T-cell (primary cell): Measurements from ENCODE around the gene CHM. TPM values are rescaled to one million over a fixed set of nuclear protein-coding genes. Genes with fewer than 3 reads are reported as not detected.

Source experiments
- ATAC-seq, 4 experiments: fragments of 200-7000 bp in 3 of 4; fragments of 150-1000 bp in 1 of 4; cut with Tn5 transposase; replicated peaks in 1 of 4; 1 replicate in 3 of 4; 2 replicates in 1 of 4; pipeline ENCODE4 v1.10.0; 2021; ENCODE audit warnings: moderate library complexity in 3 of 4, mild to moderate bottlenecking in 2 of 4, moderate number of reproducible peaks in 1 of 4
- CTCF ChIA-PET, 2 donors: fragments of 300-600 bp; sonication (Branson Sonifier 250); formaldehyde crosslinking; loops; one replicate each; lab custom pipeline; 2022; ENCODE audit warnings: antibody characterized with exemption in 2 of 2; lab: Charles Lee
- POLR2A ChIA-PET, 2 donors: fragments of 300-600 bp; sonication (Branson Sonifier 250); formaldehyde crosslinking; loops; one replicate each; lab custom pipeline; 2022; ENCODE audit warnings: antibody characterized with exemption in 2 of 2; lab: Charles Lee
- DNase-seq, 35 experiments: peaks; one replicate each; pipeline versions ENCODE4 v3.0.0 to v3.0.0-alpha.2; 2013 to 2023
- H3K27ac ChIP-seq: one replicate; pipeline ENCODE4 v1.5.1; 2013; ENCODE audit warnings: low read length
- H3K27me3 ChIP-seq, 2 experiments: replicated peaks in 1 of 2; 1 replicate in 1 of 2; 2 replicates in 1 of 2; pipeline versions ENCODE4 v1.6.1 to v1.7.0; 2013; ENCODE audit warnings: low read length in 1 of 2, mixed read lengths in 1 of 2; ENCODE audit not compliant: control insufficient read depth in 2 of 2, insufficient read depth in 2 of 2; ENCODE audit errors: extremely low read depth in 1 of 2
- H3K36me3 ChIP-seq, 2 donors: 1 replicate in 1 of 2; 2 replicates in 1 of 2; pipeline versions ENCODE4 v1.6.1 to v1.7.0; 2013; ENCODE audit warnings: low read length in 1 of 2; ENCODE audit not compliant: control insufficient read depth in 2 of 2, insufficient read depth in 1 of 2; ENCODE audit errors: extremely low read depth in 1 of 2
- H3K4me1 ChIP-seq, 2 experiments: 1 replicate in 1 of 2; 2 replicates in 1 of 2; pipeline versions ENCODE4 v1.6.1 to v1.7.0; 2013; ENCODE audit warnings: low read length in 2 of 2, mixed read lengths in 1 of 2; ENCODE audit not compliant: insufficient read depth in 2 of 2, control insufficient read depth in 1 of 2; ENCODE audit errors: extremely low read depth in 1 of 2
- H3K4me3 ChIP-seq, 2 donors: 1 replicate in 1 of 2; 2 replicates in 1 of 2; pipeline versions ENCODE4 v1.5.1 to v1.7.0; 2013; ENCODE audit warnings: mild to moderate bottlenecking in 2 of 2, low read length in 1 of 2, moderate library complexity in 1 of 2; ENCODE audit not compliant: control insufficient read depth in 1 of 2; ENCODE audit errors: extremely low read depth in 1 of 2
- H3K9me3 ChIP-seq: 2 replicates; pipeline ENCODE4 v1.7.0; 2013
- H3K27ac Mint-ChIP-seq, 2 donors: one replicate each; pipeline ENCODE4 v1.8.0; 2020 to 2021; ENCODE audit warnings: mild to moderate bottlenecking in 2 of 2, mixed read lengths in 2 of 2
- H3K27me3 Mint-ChIP-seq, 2 donors: one replicate each; pipeline ENCODE4 v1.8.0; 2021 to 2022; ENCODE audit warnings: mixed read lengths in 2 of 2
- H3K36me3 Mint-ChIP-seq: one replicate; pipeline ENCODE4 v1.8.0; 2021; ENCODE audit warnings: mixed read lengths
- H3K4me1 Mint-ChIP-seq, 3 donors: one replicate each; pipeline ENCODE4 v1.8.0; 2020 to 2022; ENCODE audit warnings: mixed read lengths in 3 of 3, mild to moderate bottlenecking in 1 of 3
- H3K4me3 Mint-ChIP-seq, 3 donors: one replicate each; pipeline ENCODE4 v1.8.0; 2020 to 2022; ENCODE audit warnings: mild to moderate bottlenecking in 3 of 3, mixed read lengths in 3 of 3, moderate library complexity in 3 of 3
- H3K9me3 Mint-ChIP-seq, 3 donors: one replicate each; pipeline ENCODE4 v1.8.0; 2020 to 2022; ENCODE audit warnings: mixed read lengths in 3 of 3
- WGBS: methylation state at CpG from one replicate; pipeline ENCODE4 v1.1.5; 2013; ENCODE audit warnings: missing lambda C conversion rate; ENCODE audit not compliant: insufficient coverage; 5-methylcytosine and 5-hydroxymethylcytosine counted together
- total RNA-seq, 35 experiments: library from RNA in 6 of 35; stranded (reverse) in 6 of 35; fragments of 120-200 nt in 1 of 35; gene quantifications; one replicate each; pipeline versions ENCODE4 v1.2.1 to v1.2.4 and lab custom pipeline; 2013 to 2026

CHM gene
- total RNA-seq, 5 donors from 2014 or later (not counting 1 experiment from before 2014, with no cell fraction given) = 10.5 to 16.8 (median 16.2) TPM

GRCh38 chrX:85815203-85815751 lies 232.1 kb downstream of the CHM start:
- H3K9me3 ChIP-seq = peaks cover 3% of the 10 kb centered on the region
- no peak for DNase-seq
- no peak overlapping the region for H3K27ac ChIP-seq
- no CpG with 5 or more reads among the region's 6 CpGs for WGBS
- H3K36me3 ChIP-seq = no peaks in the 10 kb centered on the region
- Mint-ChIP-seq H3K27me3 (no peaks in the 10 kb centered on the region), H3K4me1 (no peaks in the 10 kb centered on the region), H3K4me3 (no peak overlapping the region), H3K36me3 (no peaks in the 10 kb centered on the region), H3K9me3 (peaks cover 17 to 20% (median 18%) of the 10 kb centered on the region in 3 donors), H3K27ac (no peak overlapping the region)
- no peaks in the 10 kb centered on the region for H3K4me1 ChIP-seq
- no peaks in the 10 kb centered on the region for H3K27me3 ChIP-seq
- ChIA-PET CTCF (no interaction called here), POLR2A (no interaction called here)
- ATAC-seq = no peak
- no peak overlapping the region for H3K4me3 ChIP-seq

Other genes with a start within 250 kb of the CHM start
- gene DACH2, start 100.9 kb upstream of the CHM start, total RNA-seq = not detected